Neural cell (in vitro differentiated cells): ENCODE measurements around the gene SHB. TPM values are rescaled to one million over a fixed set of nuclear protein-coding genes. Genes with fewer than 3 reads are reported as not detected.

ENCODE experiments used
- H2AFZ ChIP-seq: fragments of 200-600, 300-800 bp; sonication (generic), shearing (Covaris generic); 2 replicates; pipeline ENCODE4 v1.6.0; 2014; ENCODE audit warnings: low read depth, mild to moderate bottlenecking, antibody characterized with exemption, low read length, moderate library complexity
- H3F3A ChIP-seq: fragments of 200-600 bp; shearing (Covaris generic); 2 replicates; pipeline ENCODE4 v1.6.1; 2016; ENCODE audit warnings: mild to moderate bottlenecking, moderate library complexity, mixed read lengths, antibody characterized with exemption, low read length; ENCODE audit not compliant: insufficient read depth, poor library complexity, severe bottlenecking
- H3K27ac ChIP-seq: fragments of 200-600, 300-800 bp; sonication (generic), shearing (Covaris generic); 2 replicates; pipeline ENCODE4 v1.5.1; 2014; ENCODE audit warnings: mild to moderate bottlenecking, low read length, moderate library complexity
- H3K27me3 ChIP-seq: fragments of 300-800, 200-600 bp; sonication (generic), shearing (Covaris generic); 2 replicates; pipeline ENCODE4 v1.6.0; 2014; ENCODE audit warnings: mild to moderate bottlenecking, low read depth, low read length, moderate library complexity; ENCODE audit not compliant: insufficient read depth
- H3K36me3 ChIP-seq: fragments of 300-800, 200-600 bp; sonication (generic), shearing (Covaris generic); 2 replicates; pipeline ENCODE4 v1.5.1; 2014; ENCODE audit warnings: mild to moderate bottlenecking, antibody characterized with exemption, low read length, moderate library complexity; ENCODE audit not compliant: insufficient read depth
- H3K4me2 ChIP-seq: fragments of 300-800, 200-600 bp; sonication (generic), shearing (Covaris generic); 2 replicates; pipeline ENCODE4 v1.6.0; 2014; ENCODE audit warnings: mild to moderate bottlenecking, low read length
- H3K4me3 ChIP-seq: fragments of 300-800, 200-600 bp; sonication (generic), shearing (Covaris generic); 2 replicates; pipeline ENCODE4 v1.5.1; 2014; ENCODE audit warnings: mild to moderate bottlenecking, low read length, moderate library complexity
- H3K79me2 ChIP-seq: fragments of 200-600 bp; shearing (Covaris generic); replicated peaks from 2 replicates; pipeline ENCODE4 v1.6.0; 2014; ENCODE audit warnings: mild to moderate bottlenecking, low read length, moderate library complexity; ENCODE audit not compliant: insufficient read depth
- H3K9ac ChIP-seq: fragments of 300-800, 200-600 bp; sonication (generic), shearing (Covaris generic); 2 replicates; pipeline ENCODE4 v1.6.1; 2016; ENCODE audit warnings: mild to moderate bottlenecking, low read length, mixed read lengths
- H3K9me2 ChIP-seq: fragments of 200-600 bp; shearing (Covaris generic); 2 replicates; pipeline ENCODE4 v1.6.1; 2016; ENCODE audit warnings: mild to moderate bottlenecking, low read length, mixed read lengths; ENCODE audit not compliant: insufficient read depth
- H3K9me3 ChIP-seq: fragments of 200-600, 300-800 bp; sonication (generic), shearing (Covaris generic); 2 replicates; pipeline ENCODE4 v1.6.1; 2016; ENCODE audit warnings: mild to moderate bottlenecking, mixed run types, low read length, moderate library complexity, mixed read lengths
- H4K20me1 ChIP-seq: fragments of 200-600 bp; shearing (Covaris generic); 2 replicates; pipeline ENCODE4 v1.6.1; 2016; ENCODE audit warnings: mild to moderate bottlenecking, mixed run types; ENCODE audit not compliant: insufficient read depth
- EP300 ChIP-seq: fragments of 450-650 bp; conservative IDR thresholded peaks from 2 replicates; pipeline ENCODE4 v1.6.1; 2014; ENCODE audit warnings: antibody characterized with exemption, mild to moderate bottlenecking, moderate library complexity; ENCODE audit not compliant: poor library complexity, severe bottlenecking
- EZH2 ChIP-seq: fragments of 200-600, 300-800 bp; shearing (Covaris generic), sonication (generic); IDR thresholded peaks from 2 replicates; pipeline ENCODE4 v1.6.1; 2014; ENCODE audit warnings: antibody characterized with exemption, low read length, borderline replicate concordance, mild to moderate bottlenecking; ENCODE audit not compliant: insufficient read depth, poor library complexity, severe bottlenecking
- MXI1 ChIP-seq: fragments of 450-650 bp; conservative IDR thresholded peaks from 2 replicates; pipeline ENCODE4 v1.6.1; 2014; ENCODE audit warnings: antibody characterized with exemption, mild to moderate bottlenecking; ENCODE audit not compliant: poor library complexity, severe bottlenecking
- POLR2AphosphoS5 ChIP-seq: IDR thresholded peaks from 2 replicates; pipeline ENCODE4 v1.6.1; 2012
- RAD21 ChIP-seq: fragments of 450-650 bp; conservative IDR thresholded peaks from 2 replicates; pipeline ENCODE4 v1.6.1; 2014; ENCODE audit warnings: antibody characterized with exemption, mild to moderate bottlenecking, moderate library complexity
- SMC3 ChIP-seq: fragments of 450-650 bp; conservative IDR thresholded peaks from 2 replicates; pipeline ENCODE4 v1.6.1; 2014; ENCODE audit warnings: antibody characterized with exemption, mild to moderate bottlenecking, moderate library complexity; ENCODE audit not compliant: poor library complexity
- TAF1 ChIP-seq: IDR thresholded peaks from 2 replicates; pipeline ENCODE4 v1.6.1; 2012; ENCODE audit warnings: low read depth
- polyA plus RNA-seq: library from polyadenylated mRNA; depleted of rRNA; stranded (reverse); fragments of >200 nt; gene quantifications from 2 replicates; pipeline ENCODE4 v1.2.3, GENCODE V29; 2014
- TF ChIP-seq, protein P1 (sequence below): IDR thresholded peaks from 2 replicates; pipeline ENCODE4 v1.6.1; 2012; ENCODE audit warnings: borderline replicate concordance
- TF ChIP-seq, protein P2 (sequence below): fragments of 450-650 bp; IDR thresholded peaks from 2 replicates; pipeline ENCODE4 v1.5.1; 2014; ENCODE audit warnings: antibody characterized with exemption, mild to moderate bottlenecking, moderate library complexity; ENCODE audit not compliant: poor library complexity, severe bottlenecking

Gene SHB
- polyA plus RNA-seq, 1 donor from 2014 or later, result 17.5 TPM

DNA sequence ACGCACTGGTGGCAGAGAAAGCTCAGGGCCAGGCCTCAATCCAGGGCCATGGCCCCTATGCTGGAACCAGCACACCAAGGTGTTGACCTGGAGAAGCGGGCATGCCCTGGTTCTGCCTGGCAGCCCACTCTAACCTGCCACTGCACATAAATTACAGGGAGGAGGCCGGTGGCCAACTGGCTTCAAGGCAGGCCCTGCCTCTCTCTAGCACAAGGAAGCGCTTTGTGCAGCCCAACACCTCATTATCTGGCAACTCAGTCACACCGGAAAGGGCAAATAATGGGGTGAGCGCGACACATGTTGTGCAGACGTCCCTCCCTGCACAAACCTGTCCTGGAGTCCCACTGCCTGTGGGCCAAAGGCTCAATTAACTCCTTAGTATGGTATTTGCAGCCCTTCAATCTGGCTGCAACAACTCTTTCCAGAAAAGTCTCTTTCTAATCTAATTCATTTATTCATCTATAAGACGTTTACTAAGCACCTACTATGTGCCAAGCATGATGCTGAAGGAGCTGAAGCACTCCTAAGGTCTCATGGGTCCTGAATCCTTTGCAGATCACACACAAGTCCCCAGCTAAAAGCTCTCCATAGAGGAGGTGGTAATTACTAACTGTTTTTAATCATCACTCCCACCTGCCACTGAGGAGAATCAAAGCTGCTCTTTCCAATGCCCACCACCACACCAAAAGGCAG, 24.9 kb downstream of the SHB start:
- Histone ChIP-seq H3K4me3 (no peak overlapping the region), H3K27ac (no peak overlapping the region), H3K27me3 (no peaks in the 10 kb centered on the region), H4K20me1 (no peaks in the 10 kb centered on the region), H3K9ac (no peak overlapping the region), H3K9me2 (no peaks in the 10 kb centered on the region), H3F3A (no peaks in the 10 kb centered on the region), H3K36me3 (no peaks in the 10 kb centered on the region), H2AFZ (no peak overlapping the region), H3K9me3 (no peaks in the 10 kb centered on the region), H3K4me2 (no peak overlapping the region), H3K79me2 (peaks cover 72% of the 10 kb centered on the region)
- no peak for TF ChIP-seq RAD21
- TF ChIP-seq, protein P1, sequence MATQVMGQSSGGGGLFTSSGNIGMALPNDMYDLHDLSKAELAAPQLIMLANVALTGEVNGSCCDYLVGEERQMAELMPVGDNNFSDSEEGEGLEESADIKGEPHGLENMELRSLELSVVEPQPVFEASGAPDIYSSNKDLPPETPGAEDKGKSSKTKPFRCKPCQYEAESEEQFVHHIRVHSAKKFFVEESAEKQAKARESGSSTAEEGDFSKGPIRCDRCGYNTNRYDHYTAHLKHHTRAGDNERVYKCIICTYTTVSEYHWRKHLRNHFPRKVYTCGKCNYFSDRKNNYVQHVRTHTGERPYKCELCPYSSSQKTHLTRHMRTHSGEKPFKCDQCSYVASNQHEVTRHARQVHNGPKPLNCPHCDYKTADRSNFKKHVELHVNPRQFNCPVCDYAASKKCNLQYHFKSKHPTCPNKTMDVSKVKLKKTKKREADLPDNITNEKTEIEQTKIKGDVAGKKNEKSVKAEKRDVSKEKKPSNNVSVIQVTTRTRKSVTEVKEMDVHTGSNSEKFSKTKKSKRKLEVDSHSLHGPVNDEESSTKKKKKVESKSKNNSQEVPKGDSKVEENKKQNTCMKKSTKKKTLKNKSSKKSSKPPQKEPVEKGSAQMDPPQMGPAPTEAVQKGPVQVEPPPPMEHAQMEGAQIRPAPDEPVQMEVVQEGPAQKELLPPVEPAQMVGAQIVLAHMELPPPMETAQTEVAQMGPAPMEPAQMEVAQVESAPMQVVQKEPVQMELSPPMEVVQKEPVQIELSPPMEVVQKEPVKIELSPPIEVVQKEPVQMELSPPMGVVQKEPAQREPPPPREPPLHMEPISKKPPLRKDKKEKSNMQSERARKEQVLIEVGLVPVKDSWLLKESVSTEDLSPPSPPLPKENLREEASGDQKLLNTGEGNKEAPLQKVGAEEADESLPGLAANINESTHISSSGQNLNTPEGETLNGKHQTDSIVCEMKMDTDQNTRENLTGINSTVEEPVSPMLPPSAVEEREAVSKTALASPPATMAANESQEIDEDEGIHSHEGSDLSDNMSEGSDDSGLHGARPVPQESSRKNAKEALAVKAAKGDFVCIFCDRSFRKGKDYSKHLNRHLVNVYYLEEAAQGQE, result no peak

DNA sequence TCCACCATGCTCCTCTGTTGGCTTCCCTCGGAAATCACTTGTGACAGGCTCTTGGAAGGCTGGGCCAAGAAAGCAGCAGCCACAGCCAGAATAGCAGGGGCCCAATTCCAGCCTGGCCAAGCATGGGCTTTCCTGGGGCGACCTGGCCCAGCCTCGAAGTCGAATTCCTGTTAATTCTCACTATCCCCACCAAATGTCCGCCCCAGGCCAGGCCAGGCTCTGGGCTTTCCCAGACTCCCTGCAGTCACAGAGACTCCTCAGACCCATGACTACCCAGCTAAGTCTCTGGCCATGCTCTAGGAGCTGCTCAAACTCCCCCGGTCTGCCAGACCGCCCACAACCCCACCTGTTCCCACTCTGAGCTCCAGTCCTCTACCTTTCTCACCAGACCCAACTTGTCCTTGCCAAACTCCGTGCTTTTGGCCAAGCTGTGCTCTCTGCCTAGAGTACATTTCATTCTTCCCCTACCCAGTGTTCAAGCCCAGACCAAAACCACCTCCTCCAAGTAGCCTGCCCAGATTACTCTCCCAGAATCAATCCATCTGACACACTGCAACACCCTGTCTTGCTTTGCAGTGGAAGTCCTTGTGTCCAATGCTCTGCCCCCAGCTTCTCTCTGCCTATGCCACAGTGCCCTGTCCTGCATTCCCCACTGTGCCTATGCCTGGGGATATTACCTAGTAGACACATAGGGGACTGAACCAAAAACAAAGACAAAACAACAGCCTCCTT, 26.2 kb downstream of the SHB start:
- no peaks in the 10 kb centered on the region for H3F3A ChIP-seq
- no peaks in the 10 kb centered on the region for H4K20me1 ChIP-seq

More for the DNA sequence above, 26.2 kb downstream of the SHB start:
- TF ChIP-seq EZH2, result no peak
- no peak for TF ChIP-seq TAF1
- TF ChIP-seq SMC3, result no peak
- TF ChIP-seq RAD21, result no peak
- no peak for TF ChIP-seq MXI1
- TF ChIP-seq POLR2AphosphoS5, result no peak
- no peak for TF ChIP-seq EP300
- TF ChIP-seq, protein P1, result no peak
- TF ChIP-seq, protein P2, sequence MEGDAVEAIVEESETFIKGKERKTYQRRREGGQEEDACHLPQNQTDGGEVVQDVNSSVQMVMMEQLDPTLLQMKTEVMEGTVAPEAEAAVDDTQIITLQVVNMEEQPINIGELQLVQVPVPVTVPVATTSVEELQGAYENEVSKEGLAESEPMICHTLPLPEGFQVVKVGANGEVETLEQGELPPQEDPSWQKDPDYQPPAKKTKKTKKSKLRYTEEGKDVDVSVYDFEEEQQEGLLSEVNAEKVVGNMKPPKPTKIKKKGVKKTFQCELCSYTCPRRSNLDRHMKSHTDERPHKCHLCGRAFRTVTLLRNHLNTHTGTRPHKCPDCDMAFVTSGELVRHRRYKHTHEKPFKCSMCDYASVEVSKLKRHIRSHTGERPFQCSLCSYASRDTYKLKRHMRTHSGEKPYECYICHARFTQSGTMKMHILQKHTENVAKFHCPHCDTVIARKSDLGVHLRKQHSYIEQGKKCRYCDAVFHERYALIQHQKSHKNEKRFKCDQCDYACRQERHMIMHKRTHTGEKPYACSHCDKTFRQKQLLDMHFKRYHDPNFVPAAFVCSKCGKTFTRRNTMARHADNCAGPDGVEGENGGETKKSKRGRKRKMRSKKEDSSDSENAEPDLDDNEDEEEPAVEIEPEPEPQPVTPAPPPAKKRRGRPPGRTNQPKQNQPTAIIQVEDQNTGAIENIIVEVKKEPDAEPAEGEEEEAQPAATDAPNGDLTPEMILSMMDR, result no peak
- Histone ChIP-seq H3K27me3 (no peaks in the 10 kb centered on the region), H3K36me3 (no peaks in the 10 kb centered on the region), H3K9me2 (no peaks in the 10 kb centered on the region), H3K27ac (no peak overlapping the region), H2AFZ (no peak overlapping the region), H3K9ac (no peak overlapping the region), H3K4me3 (no peak overlapping the region), H3K79me2 (peaks cover 72% of the 10 kb centered on the region), H3K4me2 (no peak overlapping the region), H3K9me3 (no peaks in the 10 kb centered on the region)
